ENCODE measurements around the gene COA1.
"Not testable (repeated sequence)": the region's sequence is repeated elsewhere in the genome, so short reads cannot be mapped to it uniquely, and the experiment has no call there.

Gene COA1

GRCh38 chr7:43726466-43726865, 2.9 kb downstream of the COA1 start:
- DNase-seq = no peak

- no peak for DNase-seq
These were observed 4.1 kb downstream of the COA1 start for GRCh38 chr7:43725251-43725650.

GRCh38 chr7:43723007-43723341, 6.3 kb downstream of the COA1 start:
- DNase-seq = no peak

- DNase-seq = no peak
These were observed 8.0 kb downstream of the COA1 start for GRCh38 chr7:43721193-43721806.

- DNase-seq = no peak
These were observed 12.7 kb downstream of the COA1 start for GRCh38 chr7:43716598-43716997.

GRCh38 chr7:43715966-43716365, 13.4 kb downstream of the COA1 start:
- not testable (repeated sequence) for DNase-seq

- DNase-seq = no peak
These were observed 17.8 kb downstream of the COA1 start for GRCh38 chr7:43711503-43711902.

- not testable (repeated sequence) for DNase-seq
These were observed 21.3 kb downstream of the COA1 start for GRCh38 chr7:43708055-43708454.

- DNase-seq = no peak
These were observed 25.8 kb downstream of the COA1 start for GRCh38 chr7:43703573-43703972.

GRCh38 chr7:43702974-43703373, 26.3 kb downstream of the COA1 start:
- DNase-seq = no peak

GRCh38 chr7:43701929-43702328, 27.4 kb downstream of the COA1 start:
- DNase-seq = no peak

- DNase-seq = no peak
These were observed 27.8 kb downstream of the COA1 start for GRCh38 chr7:43701500-43701854.

GRCh38 chr7:43700646-43701499, 28.4 kb downstream of the COA1 start:
- no peak for DNase-seq

- DNase-seq = no peak
These were observed 29.2 kb downstream of the COA1 start for GRCh38 chr7:43700059-43700501.

GRCh38 chr7:43698460-43699255, 30.7 kb downstream of the COA1 start:
- DNase-seq = no peak

- no peak for DNase-seq
These were observed 31.6 kb downstream of the COA1 start for GRCh38 chr7:43697690-43698089.

GRCh38 chr7:43695365-43695764, 34.0 kb downstream of the COA1 start:
- no peak for DNase-seq

GRCh38 chr7:43694399-43694748, 34.9 kb downstream of the COA1 start:
- DNase-seq = no peak

GRCh38 chr7:43693687-43694398, 35.5 kb downstream of the COA1 start:
- DNase-seq = no peak

GRCh38 chr7:43692582-43693373, 36.5 kb downstream of the COA1 start:
- DNase-seq = no peak

- DNase-seq = no peak
These were observed 37.7 kb downstream of the COA1 start for GRCh38 chr7:43691611-43692010.

GRCh38 chr7:43689115-43689514, 40.2 kb downstream of the COA1 start:
- DNase-seq = no peak

All from activated CD4-positive, CD25-positive, alpha-beta regulatory T cell treated with anti-CD3 and anti-CD28 coated beads, Interleukin-2, amount 50 U/mL, for 72 hours (primary cell).